GM10248 (cell line): Measurements from ENCODE around the gene KLHL6.

Experiments
- CTCF ChIA-PET: fragments of 300-600 bp; sonication (Branson Sonifier 250); formaldehyde crosslinking; extraction: SDS; loops from one replicate; lab custom pipeline; 2021; ENCODE audit warnings: antibody characterized with exemption; lab: Yijun Ruan, JAX
- POLR2A ChIA-PET: fragments of 350-650 bp; sonication (Branson Sonifier 250); formaldehyde crosslinking; extraction: SDS; loops from one replicate; lab custom pipeline; 2020; ENCODE audit warnings: antibody characterized with exemption; lab: Yijun Ruan, JAX
- DNase-seq: peaks from one replicate; pipeline ENCODE4 v3.0.0; 2012; ENCODE audit errors: extremely low spot score
- CTCF ChIP-seq: IDR thresholded peaks from 2 replicates; pipeline ENCODE4 v1.5.1; 2012; ENCODE audit warnings: mild to moderate bottlenecking, low read depth; ENCODE audit errors: extremely low read depth, missing control alignments, control extremely low read depth

The KLHL6 gene

GRCh38 chr3:183492849-183493179, 62.7 kb downstream of the KLHL6 start:
- no peak for TF ChIP-seq CTCF
- ChIA-PET CTCF (interaction anchor here (1.3 to 2.7 kb wide), 5 partner anchors 10 to 67 kb away, joined by 3 to 15 read pairs (median 4); no protein-coding TSS in a partner anchor), POLR2A (no interaction called here)
- no peak for DNase-seq

- ChIA-PET CTCF (interaction anchor here (1.5 to 4.5 kb wide), 5 partner anchors 9 to 68 kb away, joined by 3 to 29 read pairs (median 5); no protein-coding TSS in a partner anchor), POLR2A (no interaction called here)
- no peak for TF ChIP-seq CTCF
- DNase-seq: no peak
Measured at GRCh38 chr3:183491923-183492848, 63.3 kb downstream of the KLHL6 start.

GRCh38 chr3:183491109-183491922, 64.2 kb downstream of the KLHL6 start:
- no peak for TF ChIP-seq CTCF
- ChIA-PET POLR2A (no interaction called here), CTCF (interaction anchor here (1.5 to 4.5 kb wide), 3 partner anchors 8 to 69 kb away, joined by 3 to 29 read pairs (median 5); no protein-coding TSS in a partner anchor)
- DNase-seq: no peak

DNA sequence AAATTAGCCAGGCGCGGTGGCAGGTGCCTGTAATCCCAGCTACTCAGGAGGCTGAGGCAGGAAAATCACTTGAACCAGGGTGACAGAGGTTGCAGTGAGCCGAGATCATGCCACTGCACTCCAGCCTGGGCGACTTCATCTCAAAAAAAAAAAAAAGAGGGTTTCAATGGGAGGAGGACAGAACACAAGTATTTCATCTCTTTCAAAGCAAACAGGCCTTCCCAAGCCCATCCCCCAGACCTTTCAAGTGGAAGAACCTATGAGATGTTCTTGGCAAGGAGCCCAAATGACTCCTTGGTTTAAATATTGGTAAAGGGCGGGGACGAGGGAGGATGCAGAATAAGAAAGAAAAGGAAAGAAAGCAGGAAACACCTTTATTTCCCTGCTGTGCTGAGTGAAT, 64.9 kb downstream of the KLHL6 start:
- ChIA-PET CTCF (interaction anchor here (0.9 to 4.5 kb wide), 6 partner anchors 9 to 70 kb away, joined by 3 to 29 read pairs (median 4); no protein-coding TSS in a partner anchor), POLR2A (no interaction called here)
- DNase-seq: no peak
- no peak for TF ChIP-seq CTCF

GRCh38 chr3:183490211-183490601, 65.3 kb downstream of the KLHL6 start:
- no peak for TF ChIP-seq CTCF
- no peak for DNase-seq
- ChIA-PET CTCF (interaction anchor here (0.9 to 4.5 kb wide), 8 partner anchors 9 to 277 kb away, joined by 3 to 29 read pairs (median 4); no protein-coding TSS in a partner anchor), POLR2A (no interaction called here)
